H54 (cell line): ENCODE results near the gene BCDIN3D.

Source experiments
- DNase-seq: peaks from one replicate; pipeline ENCODE4 v3.0.0; 2011; ENCODE audit warnings: low spot score, mixed read lengths; ENCODE audit not compliant: insufficient read length
- FAIRE-seq: peaks from 3 replicates; lab custom pipeline; 2011; peaks lifted over from hg19 to GRCh38; lab: Jason Lieb, UNC
- POLR2A ChIP-seq: IDR thresholded peaks from 2 replicates; pipeline ENCODE4 v1.6.1; 2011; ENCODE audit warnings: low read depth, mild to moderate bottlenecking, low read length

BCDIN3D gene

DNA sequence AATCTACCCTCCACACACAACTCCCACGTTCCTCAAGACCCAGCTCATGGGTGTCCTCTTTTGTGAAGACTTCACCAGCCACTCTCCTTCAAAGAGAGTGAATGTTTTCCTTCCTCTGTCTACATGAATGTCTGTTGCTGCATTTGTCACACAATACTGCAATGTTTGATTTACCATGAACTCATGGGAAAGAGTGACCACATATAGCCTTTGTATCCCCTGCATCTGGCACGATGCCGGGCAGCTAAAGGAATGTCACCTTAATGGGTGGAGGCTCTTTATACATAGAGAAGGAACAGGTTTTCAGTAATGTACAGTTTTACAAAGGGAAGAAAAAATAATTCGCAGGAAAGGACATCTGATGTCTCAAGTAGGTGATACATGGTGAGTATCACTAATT, 12.1 kb upstream of the BCDIN3D start:
- DNase-seq (no peak), FAIRE-seq (no peak)
- no peak for TF ChIP-seq POLR2A

DNA sequence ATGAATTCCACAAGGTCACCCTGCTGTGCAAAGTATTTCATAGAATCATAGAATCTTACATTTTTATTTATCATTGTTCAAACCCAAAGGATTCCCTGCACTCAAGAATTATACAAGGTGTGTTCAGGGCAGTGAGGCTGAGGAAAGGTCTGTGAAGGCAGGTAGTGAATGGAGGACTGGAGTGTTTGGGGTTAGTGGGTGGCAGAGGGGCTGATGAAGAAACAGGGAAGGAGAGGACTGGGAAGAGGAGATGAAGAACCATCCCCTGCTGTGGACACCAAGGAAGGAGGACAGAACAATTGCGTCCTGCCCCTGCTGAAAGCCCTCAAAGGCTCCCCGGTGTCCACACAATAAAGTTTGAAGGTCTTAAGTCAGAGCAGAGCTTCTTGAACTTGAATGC, 10.8 kb upstream of the BCDIN3D start:
- DNase-seq (no peak), FAIRE-seq (no peak)
- TF ChIP-seq POLR2A = no peak

DNA sequence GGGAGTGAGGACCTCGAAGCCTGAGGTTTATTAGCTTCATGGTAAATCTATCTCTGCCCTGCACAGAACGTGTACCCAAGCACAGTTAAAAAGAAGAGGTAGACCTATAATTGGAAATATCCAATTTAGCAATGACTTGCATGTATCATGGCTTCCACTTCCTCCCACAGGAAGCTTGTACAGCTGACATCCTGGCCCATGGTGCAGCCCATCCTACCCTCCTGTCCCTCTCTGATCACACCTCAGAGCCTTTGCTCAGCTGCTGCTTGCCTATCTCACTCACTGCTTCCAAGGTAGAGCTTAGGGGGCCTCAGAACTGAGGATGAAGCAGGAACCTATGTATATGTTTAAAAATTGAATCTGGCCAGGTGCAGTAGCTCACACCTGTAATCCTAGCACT, 4.3 kb upstream of the BCDIN3D start:
- DNase-seq = no peak
- TF ChIP-seq POLR2A = no peak

DNA sequence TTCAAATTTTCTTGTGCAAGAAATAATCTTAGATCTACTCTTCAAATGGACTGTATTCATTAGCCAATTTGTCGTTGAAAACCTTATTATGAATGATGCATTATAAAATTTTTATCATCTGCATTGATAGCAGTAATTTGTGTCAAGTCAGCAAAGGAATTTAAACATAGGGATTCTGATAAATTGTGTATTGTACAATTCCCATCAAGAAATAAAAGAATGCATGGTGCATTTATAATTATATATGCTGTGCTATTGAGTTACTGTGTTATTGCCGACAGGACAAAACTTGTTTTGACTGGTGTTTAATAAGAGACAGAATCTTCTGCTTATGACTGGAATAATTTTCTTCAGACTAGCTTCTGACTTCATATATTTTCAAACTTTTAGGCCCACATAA, 3.1 kb upstream of the BCDIN3D start:
- no peak for TF ChIP-seq POLR2A
- FAIRE-seq = no peak

More for the DNA sequence above, 4.3 kb upstream of the BCDIN3D start:
- no peak for FAIRE-seq

GRCh38 chr12:49843876-49844437, 1.1 kb upstream of the BCDIN3D start:
- no peak for TF ChIP-seq POLR2A
- DNase-seq (no peak), FAIRE-seq (no peak)

More for the DNA sequence above, 3.1 kb upstream of the BCDIN3D start:
- no peak for DNase-seq

GRCh38 chr12:49843411-49843810, 505 bp upstream of the BCDIN3D start:
- no peak for FAIRE-seq
- no peak for DNase-seq
- no peak for TF ChIP-seq POLR2A

- no peak for DNase-seq
- no peak for FAIRE-seq
These were observed 3.8 kb downstream of the BCDIN3D start for GRCh38 chr12:49838973-49839633.

GRCh38 chr12:49832836-49833421, 10.0 kb downstream of the BCDIN3D start:
- FAIRE-seq = peak; percentile 30
- DNase-seq = no peak
- no peak for TF ChIP-seq POLR2A

More at GRCh38 chr12:49838973-49839633, 3.8 kb downstream of the BCDIN3D start:
- TF ChIP-seq POLR2A = no peak

GRCh38 chr12:49831717-49832116, 11.2 kb downstream of the BCDIN3D start:
- TF ChIP-seq POLR2A = no peak
- no peak for DNase-seq
- FAIRE-seq = no peak

DNA sequence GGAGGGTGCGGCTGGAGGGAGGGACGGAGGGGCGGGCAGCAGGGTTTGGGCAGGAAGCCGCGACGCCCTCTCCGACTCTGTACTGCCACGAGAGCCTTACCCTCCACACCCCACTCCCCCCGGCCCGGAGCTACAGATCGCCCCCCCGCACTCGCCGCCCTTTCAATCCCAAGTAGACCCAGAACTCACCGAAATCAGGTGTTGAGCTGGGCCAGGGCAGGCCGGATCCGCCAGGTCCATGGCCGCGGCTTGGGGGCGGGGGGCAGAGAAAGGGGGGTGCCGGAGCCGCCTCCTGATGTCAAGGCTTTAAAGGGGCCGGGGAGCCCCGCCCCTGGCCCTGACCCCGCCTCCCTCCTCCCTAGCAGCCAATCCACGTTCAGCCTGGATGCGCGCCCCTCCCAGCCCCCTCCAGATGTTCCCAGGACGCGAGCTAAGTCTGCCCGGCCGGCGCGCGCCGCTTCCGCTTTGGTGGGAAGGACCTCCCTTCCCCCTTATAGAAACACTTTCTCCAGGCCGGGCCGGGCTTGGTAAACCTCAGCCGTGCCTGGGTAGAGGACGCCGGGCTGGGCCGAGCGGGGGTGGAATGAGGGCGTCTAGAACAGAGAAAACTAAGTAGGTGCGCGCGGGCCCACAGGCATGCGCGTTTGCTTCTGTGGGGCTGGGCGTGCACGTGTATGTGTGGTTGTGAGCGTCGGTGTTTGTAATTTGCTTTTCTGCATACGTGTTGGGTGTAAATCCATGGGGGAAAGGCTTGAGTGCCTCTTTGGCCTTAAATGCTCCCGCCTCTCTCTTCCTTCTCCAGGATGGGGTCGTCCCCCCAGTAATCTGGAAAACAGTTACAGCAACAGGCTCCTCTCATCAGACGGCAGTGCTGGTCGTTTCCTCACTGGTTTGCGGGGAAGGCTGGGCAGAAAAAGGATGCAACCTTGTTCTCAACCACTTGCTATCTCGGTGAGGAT, 14.5 kb downstream of the BCDIN3D start, which contains the start of gene NCKAP5L:
TSS of gene NCKAP5L (minus strand) at position 281 of the 959 bp plus-strand sequence. CDS start 24,369 bp downstream, outside the sequence.
- DNase-seq (peak; percentile 89), FAIRE-seq (peak; percentile 6)
- TF ChIP-seq POLR2A = peak; percentile 35

DNA sequence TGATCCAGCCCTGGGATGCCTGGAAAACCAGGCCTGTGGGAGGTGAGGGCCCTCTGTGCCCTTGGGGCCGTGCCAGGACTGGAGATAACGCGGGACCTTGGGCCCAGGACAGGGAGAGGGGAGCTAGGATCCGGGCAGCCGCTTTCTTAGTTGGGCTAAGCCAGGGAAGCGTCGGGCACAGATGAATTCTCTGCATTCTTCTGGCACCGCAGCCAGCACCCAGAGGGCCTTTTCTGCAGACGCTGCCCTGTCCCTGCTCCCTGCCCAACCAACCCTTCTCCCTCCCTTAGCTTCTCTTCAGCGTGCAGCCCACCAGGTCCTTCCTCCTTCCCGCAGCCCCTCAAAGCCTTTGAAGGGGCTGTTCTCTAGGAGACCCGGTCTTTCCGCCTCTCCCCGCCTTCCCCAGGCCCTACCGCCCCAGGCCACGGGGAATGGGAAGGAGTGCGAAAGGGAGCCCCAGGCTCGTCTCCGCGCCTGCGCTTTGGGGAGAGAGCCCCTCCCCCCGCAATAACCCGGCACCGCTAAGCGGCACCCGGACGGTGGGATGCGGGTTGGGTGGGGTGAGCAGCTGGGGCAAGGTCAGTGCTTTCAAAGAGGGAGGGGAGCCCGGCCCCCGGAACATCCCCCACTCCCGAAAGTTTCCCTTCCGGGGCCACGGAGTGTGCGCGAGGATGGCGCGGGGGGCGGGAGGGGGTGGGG, 15.4 kb downstream of the BCDIN3D start:
- peak; percentile 30; the same call in 1 of the 2 replicates for TF ChIP-seq POLR2A
- FAIRE-seq (no peak), DNase-seq (peak; percentile 81)

DNA sequence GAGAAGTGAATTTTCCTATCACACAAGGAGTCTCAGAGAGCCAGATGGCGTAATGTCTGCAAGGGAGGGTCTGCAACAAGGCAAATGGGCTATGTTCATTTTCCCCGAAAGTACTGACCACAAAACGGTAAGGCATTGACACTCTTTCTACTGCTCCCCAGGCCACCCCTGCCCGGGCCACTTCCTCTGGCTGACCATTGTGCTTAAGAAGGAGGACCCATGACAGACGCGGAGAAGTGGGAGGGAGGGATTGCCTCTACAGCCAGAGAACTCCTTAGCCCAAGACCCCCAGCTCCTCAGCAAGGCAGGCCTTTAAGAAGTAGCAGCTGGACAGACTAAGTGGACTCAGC, 15.9 kb downstream of the BCDIN3D start:
- TF ChIP-seq POLR2A = no peak
- FAIRE-seq (no peak), DNase-seq (no peak)

DNA sequence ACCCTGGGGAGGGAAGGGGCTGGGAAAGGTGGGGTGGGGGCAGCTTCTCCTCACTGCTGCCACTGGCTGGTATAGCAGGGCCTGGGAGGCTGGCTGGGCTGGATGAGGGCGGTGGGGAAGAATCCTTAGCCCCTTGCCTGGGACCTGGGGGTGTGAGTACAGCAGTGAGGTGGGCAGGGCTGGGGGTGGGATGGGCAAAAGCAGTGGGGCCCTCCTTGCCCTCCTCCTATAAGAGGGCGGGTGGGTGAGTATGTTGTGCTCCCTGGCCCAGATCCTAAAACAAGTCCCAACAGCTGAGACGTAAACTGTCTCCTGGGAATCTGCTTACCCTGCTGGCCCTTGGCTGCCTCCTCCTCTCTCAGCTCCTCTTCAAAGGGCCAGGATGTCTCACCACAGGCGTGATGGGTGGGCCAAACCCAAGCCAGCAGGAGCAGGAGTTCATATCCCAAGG, 16.9 kb downstream of the BCDIN3D start:
- TF ChIP-seq POLR2A = no peak
- FAIRE-seq (no peak), DNase-seq (no peak)
